ENCODE results near the gene WDR31.
"Not testable (repeated sequence)": the region's sequence is repeated elsewhere in the genome, so short reads cannot be mapped to it uniquely, and the experiment has no call there.

Gene WDR31

DNA sequence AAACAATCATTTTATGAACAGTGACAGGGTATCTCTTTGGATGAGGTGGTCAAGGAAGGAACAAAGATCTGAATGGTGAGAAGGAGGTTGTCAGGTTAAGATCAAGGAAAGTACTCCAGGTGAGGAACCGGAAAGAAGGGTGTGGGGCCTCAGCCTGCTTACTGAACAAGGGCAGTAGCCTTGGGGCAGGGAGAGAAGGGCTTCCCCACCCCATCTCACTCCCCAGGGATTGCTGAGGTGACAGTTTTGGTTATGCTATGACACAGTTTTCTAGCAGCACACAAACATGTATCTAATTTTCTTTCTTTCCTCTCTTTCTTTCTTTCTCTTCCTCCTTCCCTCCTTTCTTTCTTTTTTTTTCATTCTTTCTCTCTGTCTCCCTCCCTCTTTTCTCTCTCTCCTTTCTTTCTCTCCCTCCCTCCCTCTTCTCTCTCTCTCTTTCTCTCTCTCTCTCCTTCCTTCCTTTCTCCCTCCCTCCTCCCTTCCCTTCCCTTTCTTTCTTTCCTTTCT, 40.8 kb upstream of the WDR31 start:
- TF ChIP-seq, protein P1, sequence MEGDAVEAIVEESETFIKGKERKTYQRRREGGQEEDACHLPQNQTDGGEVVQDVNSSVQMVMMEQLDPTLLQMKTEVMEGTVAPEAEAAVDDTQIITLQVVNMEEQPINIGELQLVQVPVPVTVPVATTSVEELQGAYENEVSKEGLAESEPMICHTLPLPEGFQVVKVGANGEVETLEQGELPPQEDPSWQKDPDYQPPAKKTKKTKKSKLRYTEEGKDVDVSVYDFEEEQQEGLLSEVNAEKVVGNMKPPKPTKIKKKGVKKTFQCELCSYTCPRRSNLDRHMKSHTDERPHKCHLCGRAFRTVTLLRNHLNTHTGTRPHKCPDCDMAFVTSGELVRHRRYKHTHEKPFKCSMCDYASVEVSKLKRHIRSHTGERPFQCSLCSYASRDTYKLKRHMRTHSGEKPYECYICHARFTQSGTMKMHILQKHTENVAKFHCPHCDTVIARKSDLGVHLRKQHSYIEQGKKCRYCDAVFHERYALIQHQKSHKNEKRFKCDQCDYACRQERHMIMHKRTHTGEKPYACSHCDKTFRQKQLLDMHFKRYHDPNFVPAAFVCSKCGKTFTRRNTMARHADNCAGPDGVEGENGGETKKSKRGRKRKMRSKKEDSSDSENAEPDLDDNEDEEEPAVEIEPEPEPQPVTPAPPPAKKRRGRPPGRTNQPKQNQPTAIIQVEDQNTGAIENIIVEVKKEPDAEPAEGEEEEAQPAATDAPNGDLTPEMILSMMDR (IDR thresholded peaks at IDR 0.05; ENCODE audit: low read depth, low read length): no peak
- DNase-seq (ENCODE audit: extremely low read depth, low read depth): no peak

DNA sequence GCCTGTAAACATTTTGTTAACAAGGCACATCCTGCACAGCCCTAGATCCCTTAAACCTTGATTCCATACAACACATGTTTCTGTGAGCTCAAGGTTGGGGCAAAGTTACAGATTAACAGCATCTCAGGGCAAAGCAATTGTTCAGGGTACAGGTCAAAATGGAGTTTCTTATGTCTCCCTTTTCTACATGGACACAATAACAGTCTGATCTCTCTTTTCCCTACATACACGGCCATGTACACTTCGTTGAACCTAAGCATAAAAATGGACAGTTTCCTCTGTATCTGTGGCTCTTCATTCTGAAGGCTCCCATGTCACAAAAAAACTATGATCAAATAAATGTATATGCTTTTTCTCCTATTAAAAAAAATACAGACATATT, 39.7 kb upstream of the WDR31 start:
- DNase-seq (ENCODE audit: extremely low read depth, low read depth): not testable (repeated sequence)

DNA sequence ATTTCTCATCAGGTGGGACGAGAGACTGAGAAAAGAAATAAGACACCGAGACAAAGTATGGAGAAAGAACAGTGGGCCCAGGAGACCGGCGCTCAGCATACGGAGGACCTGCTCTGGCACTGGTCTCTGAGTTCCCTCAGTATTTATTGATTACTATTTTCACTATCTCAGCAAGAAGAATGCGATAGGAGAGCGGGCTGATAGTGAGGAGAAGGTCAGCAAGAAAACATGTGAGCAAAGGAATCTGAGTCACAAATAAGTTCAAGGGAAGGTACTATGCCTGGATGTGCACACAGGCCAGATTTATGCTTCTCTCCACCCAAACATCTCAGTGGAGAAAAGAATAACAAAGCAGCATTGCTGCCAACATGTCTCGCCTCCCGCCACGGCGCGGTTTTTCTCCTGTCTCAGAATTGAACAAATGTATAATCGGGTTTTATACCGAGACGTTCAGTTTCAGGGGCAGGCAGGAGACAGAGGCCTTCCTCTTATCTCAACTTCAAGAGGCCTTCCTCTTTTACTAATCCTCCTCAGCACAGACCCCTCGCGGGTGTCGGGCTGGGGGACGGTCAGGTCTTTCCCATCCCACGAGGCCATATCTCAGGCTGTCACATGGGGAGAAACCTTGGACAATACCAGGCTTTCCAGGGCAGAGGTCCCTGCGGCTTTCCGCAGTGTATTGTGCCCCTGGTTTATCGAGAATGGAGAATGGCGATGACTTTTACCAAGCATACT, 39.2 kb upstream of the WDR31 start:
- DNase-seq (ENCODE audit: extremely low read depth, low read depth): not testable (repeated sequence)

DNA sequence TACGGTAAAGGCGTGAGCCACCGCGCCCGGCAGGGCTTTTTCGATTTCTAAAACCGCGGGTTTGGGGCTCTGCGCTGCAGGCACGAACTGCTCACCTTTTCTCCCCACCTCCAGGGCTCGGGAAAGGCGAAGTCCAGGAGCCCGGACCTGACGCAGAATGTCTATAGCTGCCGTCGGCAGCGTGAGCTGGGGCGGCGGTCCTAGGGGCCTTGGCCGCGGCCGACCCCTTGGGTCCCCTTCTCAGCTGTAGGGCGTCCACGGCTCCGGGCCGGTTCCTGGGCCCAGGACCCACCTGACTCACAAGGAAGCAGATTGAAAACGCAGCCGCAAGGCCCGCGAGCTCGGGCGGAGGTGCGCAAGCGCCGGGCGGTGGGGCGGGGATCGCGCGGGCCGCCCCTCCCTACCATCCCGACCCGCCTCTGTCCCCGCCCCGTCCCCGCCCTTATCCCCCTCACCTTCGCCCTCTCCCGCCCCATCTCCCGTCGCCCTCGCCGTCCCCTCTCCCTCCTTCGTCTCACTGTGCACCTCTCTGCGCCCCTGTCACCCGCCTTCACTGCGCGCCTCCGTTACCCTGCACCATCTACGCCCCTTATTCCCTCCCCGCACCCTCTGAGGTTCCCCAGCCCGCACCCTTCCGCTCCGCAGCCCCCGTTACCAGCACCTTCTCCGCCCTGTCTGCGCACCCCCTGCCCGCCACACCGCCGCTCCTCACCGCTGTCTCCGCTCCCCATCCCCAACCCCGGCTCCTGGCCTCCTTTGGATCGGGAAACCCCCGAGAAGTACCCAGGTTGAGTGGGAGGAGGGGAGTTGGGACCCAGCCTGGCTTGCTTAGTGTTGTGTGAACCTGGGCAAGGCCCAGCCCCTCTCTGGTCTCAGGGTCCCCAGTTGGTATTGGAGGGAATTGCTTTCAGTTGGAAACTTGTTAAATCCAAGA, 36.8 kb upstream of the WDR31 start, which contains the start of gene HDHD3:
Gene HDHD3 (minus strand): TSS at position 353 of the 934 bp plus-strand sequence. CDS start 2,632 bp downstream, outside the sequence.
- TF ChIP-seq, protein P1 (IDR thresholded peaks at IDR 0.05; ENCODE audit: low read depth, low read length): no peak
- peak; percentile 36 for DNase-seq (ENCODE audit: extremely low read depth, low read depth)

DNA sequence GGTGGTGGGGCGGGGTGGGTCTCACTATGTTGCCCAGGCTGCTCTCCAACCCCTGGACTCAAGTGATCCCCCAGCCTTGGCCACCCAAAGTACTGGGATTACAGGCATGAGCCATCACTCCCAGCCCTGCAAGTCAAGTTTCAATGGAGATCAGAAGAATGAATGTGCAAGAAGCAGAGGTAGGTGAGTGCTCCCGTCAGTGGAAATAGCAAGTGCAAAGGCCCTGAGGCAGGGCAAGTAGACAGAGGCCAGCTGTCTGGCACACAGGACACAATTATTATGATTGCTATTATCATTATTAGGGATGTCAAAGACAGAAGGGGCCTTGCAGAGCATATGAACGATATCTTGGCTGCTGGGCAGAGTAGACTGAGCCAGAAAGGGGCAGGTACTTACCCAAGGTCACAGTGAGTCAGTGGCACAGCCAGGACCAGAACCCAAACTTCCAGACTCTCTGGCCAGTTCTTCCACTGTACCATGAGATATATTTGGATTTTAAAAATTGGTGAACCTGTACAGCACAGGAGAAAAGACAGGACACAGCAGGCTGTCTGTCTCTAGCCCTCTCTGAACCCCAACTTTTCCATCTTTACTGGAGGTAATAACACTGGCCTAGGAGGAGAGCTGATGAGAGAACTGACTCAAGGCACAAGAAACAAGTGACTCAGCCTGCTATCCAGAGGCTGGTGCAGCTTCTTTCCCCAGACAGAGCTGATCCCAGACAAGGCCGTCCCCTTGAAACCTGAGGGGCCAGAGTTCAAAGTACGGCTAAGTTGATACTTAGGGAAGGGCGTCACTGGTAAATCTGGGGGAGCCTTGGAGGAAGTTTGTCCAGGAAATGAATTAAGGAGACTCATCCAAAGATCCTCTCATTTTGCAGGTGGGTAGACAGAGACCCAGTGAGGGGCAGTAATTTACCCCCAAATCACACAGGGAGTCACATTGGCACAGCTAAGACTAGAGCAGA, 35.3 kb upstream of the WDR31 start:
- TF ChIP-seq, protein P1 (IDR thresholded peaks at IDR 0.05; ENCODE audit: low read depth, low read length): no peak
- DNase-seq (ENCODE audit: extremely low read depth, low read depth): no peak

DNA sequence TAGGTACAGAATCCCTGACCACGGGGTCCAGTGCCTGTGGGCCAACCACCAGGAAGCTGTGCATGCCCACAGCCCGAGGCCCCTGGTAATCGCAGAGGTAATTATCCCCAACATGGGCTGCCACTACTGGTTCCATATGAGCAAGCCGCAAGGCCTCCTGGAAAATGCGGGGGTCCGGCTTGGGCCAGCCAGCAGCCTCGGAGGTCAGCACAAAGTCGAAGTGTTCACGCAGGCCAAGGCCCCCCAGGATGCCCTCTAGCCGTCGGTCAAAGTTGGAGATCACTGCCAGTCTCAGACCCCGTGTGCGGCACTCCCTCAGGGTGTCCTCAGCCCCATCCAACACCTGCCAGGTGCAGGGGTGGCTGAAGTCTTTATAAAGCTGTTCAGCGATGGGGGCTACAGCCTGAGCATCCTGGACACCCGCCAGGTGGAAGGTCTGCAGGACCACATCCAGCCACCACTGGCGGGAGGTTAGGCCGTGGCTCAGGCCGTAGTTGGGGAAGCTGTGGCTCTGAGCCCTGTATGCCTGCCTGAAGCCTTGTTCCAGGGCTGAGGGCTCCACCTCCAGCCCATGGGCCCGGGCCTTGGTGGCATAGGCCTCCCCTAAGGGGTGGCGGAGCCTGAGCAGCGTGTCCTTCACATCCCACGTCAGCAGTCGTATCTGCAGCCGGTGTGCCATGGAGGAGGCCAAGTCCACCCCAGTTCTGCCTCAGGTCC, 33.8 kb upstream of the WDR31 start:
- DNase-seq (ENCODE audit: extremely low read depth, low read depth): no peak
- TF ChIP-seq, protein P1 (IDR thresholded peaks at IDR 0.05; ENCODE audit: low read depth, low read length): no peak

DNA sequence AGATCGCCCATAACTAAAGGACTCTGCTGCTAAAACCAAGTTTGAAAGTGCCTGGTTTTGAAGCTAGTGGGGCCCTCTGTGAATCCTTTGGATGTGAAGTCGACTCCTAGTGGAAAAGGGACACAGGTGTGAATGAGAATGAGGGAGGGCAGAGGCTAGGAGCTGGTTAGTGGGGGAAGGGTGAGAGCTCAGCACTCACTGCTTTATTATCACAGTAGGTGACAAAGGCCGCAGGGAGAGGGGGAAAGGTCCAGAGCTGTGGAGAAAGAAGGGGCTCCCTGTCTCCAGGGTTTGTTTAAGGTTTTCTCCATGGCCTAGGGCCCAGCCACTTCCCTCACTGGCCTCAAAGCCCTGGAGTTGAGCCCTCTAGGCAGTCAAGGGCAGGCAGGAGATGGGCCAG, 33.2 kb upstream of the WDR31 start:
- DNase-seq (ENCODE audit: extremely low read depth, low read depth): no peak
- TF ChIP-seq, protein P1 (IDR thresholded peaks at IDR 0.05; ENCODE audit: low read depth, low read length): no peak

Data from AG09319 (cell line).